Neural progenitor cell (in vitro differentiated cells): ENCODE results near the gene UBE2G2.

ENCODE experiments used
- EZH2 ChIP-seq: fragments of 200-600 bp; sonication (generic); IDR thresholded peaks from 2 replicates; pipeline ENCODE4 v1.6.1; 2017; ENCODE audit warnings: antibody characterized with exemption, mild to moderate bottlenecking, moderate library complexity
- TF ChIP-seq, protein P1 (sequence below): fragments of 200-600 bp; sonication (generic); IDR thresholded peaks from 2 replicates; pipeline ENCODE4 v1.5.1; 2017; ENCODE audit warnings: antibody characterized with exemption, mild to moderate bottlenecking

DNA sequence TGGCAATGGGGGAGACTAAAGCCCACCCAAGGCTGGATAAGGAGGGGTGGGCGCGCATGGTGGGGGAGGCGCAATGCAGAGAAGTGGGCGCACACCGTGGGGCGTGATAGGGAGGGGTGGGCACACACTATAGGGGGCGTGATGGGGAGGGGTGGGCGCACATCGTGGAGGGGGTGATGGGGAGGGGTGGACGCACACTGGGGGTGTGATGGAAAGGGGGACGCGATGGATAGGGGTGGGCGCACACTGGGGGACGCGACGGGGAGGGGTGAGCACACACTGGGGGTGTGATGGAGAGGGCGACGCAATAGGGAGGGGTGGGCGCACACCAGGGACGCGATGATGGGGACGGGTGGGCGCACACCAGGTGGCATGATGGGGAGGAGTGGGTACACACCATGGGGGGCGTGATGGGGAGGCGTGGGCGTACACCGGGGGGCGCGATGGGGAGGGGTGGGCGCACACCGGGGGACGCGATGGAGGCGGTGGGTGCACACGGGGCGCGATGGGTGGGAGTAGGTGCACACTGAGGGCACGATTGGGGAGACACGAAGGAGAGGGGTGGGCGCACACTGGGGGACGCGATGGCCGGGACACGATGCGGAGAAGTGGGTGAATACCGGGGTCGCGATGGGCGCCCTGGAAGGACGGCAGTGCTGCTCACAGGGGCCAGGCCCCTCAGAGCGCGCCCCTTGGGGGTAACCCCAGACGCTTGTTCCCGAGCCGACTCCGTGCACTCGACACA, 15.3 kb upstream of the UBE2G2 start:
- TF ChIP-seq, protein P1, sequence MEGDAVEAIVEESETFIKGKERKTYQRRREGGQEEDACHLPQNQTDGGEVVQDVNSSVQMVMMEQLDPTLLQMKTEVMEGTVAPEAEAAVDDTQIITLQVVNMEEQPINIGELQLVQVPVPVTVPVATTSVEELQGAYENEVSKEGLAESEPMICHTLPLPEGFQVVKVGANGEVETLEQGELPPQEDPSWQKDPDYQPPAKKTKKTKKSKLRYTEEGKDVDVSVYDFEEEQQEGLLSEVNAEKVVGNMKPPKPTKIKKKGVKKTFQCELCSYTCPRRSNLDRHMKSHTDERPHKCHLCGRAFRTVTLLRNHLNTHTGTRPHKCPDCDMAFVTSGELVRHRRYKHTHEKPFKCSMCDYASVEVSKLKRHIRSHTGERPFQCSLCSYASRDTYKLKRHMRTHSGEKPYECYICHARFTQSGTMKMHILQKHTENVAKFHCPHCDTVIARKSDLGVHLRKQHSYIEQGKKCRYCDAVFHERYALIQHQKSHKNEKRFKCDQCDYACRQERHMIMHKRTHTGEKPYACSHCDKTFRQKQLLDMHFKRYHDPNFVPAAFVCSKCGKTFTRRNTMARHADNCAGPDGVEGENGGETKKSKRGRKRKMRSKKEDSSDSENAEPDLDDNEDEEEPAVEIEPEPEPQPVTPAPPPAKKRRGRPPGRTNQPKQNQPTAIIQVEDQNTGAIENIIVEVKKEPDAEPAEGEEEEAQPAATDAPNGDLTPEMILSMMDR = no peak
- TF ChIP-seq EZH2 = no peak
